Activated T-cell treated with anti-CD3 and anti-CD28 coated beads, Interleukin-2, amount 50 U/mL, for 72 hours (primary cell): ENCODE measurements around the gene CERS3. TPM values are rescaled to one million over a fixed set of nuclear protein-coding genes. Genes with fewer than 3 reads are reported as not detected.

Experiments used
- ATAC-seq, 2 donors: fragments of 150-1000 bp; cut with Tn5 transposase; replicated peaks in 1 of 2; 2 replicates each; pipeline ENCODE4 v1.10.0; 2021; ENCODE audit warnings: moderate library complexity in 2 of 2, mild to moderate bottlenecking in 1 of 2
- DNase-seq, 2 donors: peaks; one replicate each; pipeline ENCODE4 v3.0.0; 2021 to 2022; ENCODE audit warnings: mixed read lengths in 1 of 2
- H3K27ac Mint-ChIP-seq: one replicate; pipeline ENCODE4 v1.8.0; 2022; ENCODE audit warnings: mild to moderate bottlenecking, moderate library complexity, mixed read lengths
- H3K27me3 Mint-ChIP-seq: one replicate; pipeline ENCODE4 v1.8.0; 2022; ENCODE audit warnings: low read depth, mixed read lengths
- H3K36me3 Mint-ChIP-seq, 2 donors: one replicate each; pipeline ENCODE4 v1.8.0; 2022; ENCODE audit warnings: mixed read lengths in 2 of 2, mild to moderate bottlenecking in 1 of 2; ENCODE audit not compliant: insufficient read depth in 2 of 2
- H3K4me1 Mint-ChIP-seq: one replicate; pipeline ENCODE4 v1.8.0; 2022; ENCODE audit warnings: low read depth, mixed read lengths
- H3K4me3 Mint-ChIP-seq, 2 donors: one replicate each; pipeline ENCODE4 v1.8.0; 2022; ENCODE audit warnings: mild to moderate bottlenecking in 2 of 2, mixed read lengths in 2 of 2, moderate library complexity in 2 of 2
- H3K9me3 Mint-ChIP-seq, 2 donors: one replicate each; pipeline ENCODE4 v1.8.0; 2022; ENCODE audit warnings: mixed read lengths in 2 of 2
- total RNA-seq, 2 donors: library from RNA; stranded (reverse); gene quantifications; one replicate each; pipeline ENCODE4 v1.2.3, GENCODE V29; 2022

The CERS3 gene
- total RNA-seq, 2 donors from 2014 or later = 0.22 to 2.2 TPM

GRCh38 chr15:100385300-100386050 is 143.3 kb downstream of the CERS3 start:
- Mint-ChIP-seq H3K4me1 (no peaks in the 10 kb centered on the region), H3K4me3 (no peak overlapping the region), H3K9me3 (peaks cover 2 to 11% of the 10 kb centered on the region in 2 donors), H3K27me3 (no peaks in the 10 kb centered on the region), H3K27ac (no peak overlapping the region), H3K36me3 (peaks cover 5 to 8% of the 10 kb centered on the region in 2 donors)
- ATAC-seq (no peak), DNase-seq (no peak)

- Mint-ChIP-seq H3K27me3 (no peaks in the 10 kb centered on the region), H3K36me3 (peaks cover 5 to 8% of the 10 kb centered on the region in 2 donors), H3K9me3 (peaks cover 2 to 11% of the 10 kb centered on the region in 2 donors), H3K4me3 (no peak overlapping the region), H3K4me1 (no peaks in the 10 kb centered on the region), H3K27ac (no peak overlapping the region)
- DNase-seq (no peak), ATAC-seq (peak in 1 of 2 donors; percentile 20)
Measured at GRCh38 chr15:100384108-100384410, 144.7 kb downstream of the CERS3 start.

- no peaks in the 10 kb centered on the region for H3K4me1 Mint-ChIP-seq
- H3K27ac Mint-ChIP-seq = no peak overlapping the region
- H3K4me3 Mint-ChIP-seq = no peak overlapping the region
- H3K9me3 Mint-ChIP-seq = peaks cover 2 to 9% of the 10 kb centered on the region in 2 donors
- ATAC-seq = peak in 1 of 2 donors; percentile 24
- DNase-seq = peak in 1 of 2 donors; percentile 34
- no peaks in the 10 kb centered on the region for H3K27me3 Mint-ChIP-seq
- H3K36me3 Mint-ChIP-seq = peaks cover 5 to 8% of the 10 kb centered on the region in 2 donors
Measured at GRCh38 chr15:100383302-100384107, 145.2 kb downstream of the CERS3 start.

- DNase-seq (no peak), ATAC-seq (no peak)
- H3K27ac Mint-ChIP-seq = no peak overlapping the region
- peaks cover 5% of the 10 kb centered on the region for H3K4me1 Mint-ChIP-seq
- H3K9me3 Mint-ChIP-seq = peaks cover 0 to 6% of the 10 kb centered on the region in 2 donors
- H3K27me3 Mint-ChIP-seq = peaks cover 43% of the 10 kb centered on the region
- H3K36me3 Mint-ChIP-seq = peaks cover 1 to 9% of the 10 kb centered on the region in 2 donors
- H3K4me3 Mint-ChIP-seq = peak overlapping the region; percentile 57 to 73
Measured at GRCh38 chr15:100373942-100374341, 154.8 kb downstream of the CERS3 start.

GRCh38 chr15:100373120-100373896 is 155.4 kb downstream of the CERS3 start:
- H3K9me3 Mint-ChIP-seq = peaks cover 0 to 6% of the 10 kb centered on the region in 2 donors
- DNase-seq (no peak), ATAC-seq (peak; percentile 45 to 50)
- peak overlapping the region in 1 of 2 donors; percentile 58 for H3K4me3 Mint-ChIP-seq
- peaks cover 43% of the 10 kb centered on the region for H3K27me3 Mint-ChIP-seq
- no peak overlapping the region for H3K27ac Mint-ChIP-seq
- H3K36me3 Mint-ChIP-seq = peaks cover 1 to 9% of the 10 kb centered on the region in 2 donors
- peaks cover 5% of the 10 kb centered on the region for H3K4me1 Mint-ChIP-seq

- Mint-ChIP-seq H3K36me3 (peaks cover 1 to 9% of the 10 kb centered on the region in 2 donors), H3K9me3 (peaks cover 0 to 6% of the 10 kb centered on the region in 2 donors), H3K4me1 (peaks cover 5% of the 10 kb centered on the region), H3K27me3 (peaks cover 43% of the 10 kb centered on the region), H3K27ac (no peak overlapping the region), H3K4me3 (peak overlapping the region; percentile 9 to 58)
- DNase-seq (no peak), ATAC-seq (peak in 1 of 2 donors; percentile 13)
Measured at GRCh38 chr15:100372739-100373119, 156.0 kb downstream of the CERS3 start.

- H3K9me3 Mint-ChIP-seq = no peaks in the 10 kb centered on the region
- no peak overlapping the region for H3K4me3 Mint-ChIP-seq
- H3K27ac Mint-ChIP-seq = no peak overlapping the region
- H3K27me3 Mint-ChIP-seq = peaks cover 24% of the 10 kb centered on the region
- H3K36me3 Mint-ChIP-seq = peaks cover 0 to 4% of the 10 kb centered on the region in 2 donors
- no peak for ATAC-seq
- DNase-seq = no peak
- H3K4me1 Mint-ChIP-seq = peaks cover 9% of the 10 kb centered on the region
Measured at GRCh38 chr15:100355342-100355741, 173.4 kb downstream of the CERS3 start.

- no peak for DNase-seq
- no peaks in the 10 kb centered on the region for H3K9me3 Mint-ChIP-seq
- peaks cover 12% of the 10 kb centered on the region for H3K27me3 Mint-ChIP-seq
- ATAC-seq = no peak
- H3K4me3 Mint-ChIP-seq = no peak overlapping the region
- peaks cover 21% of the 10 kb centered on the region for H3K4me1 Mint-ChIP-seq
- peaks cover 0 to 4% of the 10 kb centered on the region in 2 donors for H3K36me3 Mint-ChIP-seq
- H3K27ac Mint-ChIP-seq = no peak overlapping the region
Measured at GRCh38 chr15:100353449-100353848, 175.3 kb downstream of the CERS3 start.

GRCh38 chr15:100350434-100351226 is 178.1 kb downstream of the CERS3 start:
- H3K4me1 Mint-ChIP-seq = peaks cover 21% of the 10 kb centered on the region
- peak overlapping the region; percentile 84 for H3K27ac Mint-ChIP-seq
- peak; percentile 43 to 48 for ATAC-seq

More at GRCh38 chr15:100350434-100351226, 178.1 kb downstream of the CERS3 start:
- no peaks in the 10 kb centered on the region for H3K9me3 Mint-ChIP-seq
- peaks cover 3% of the 10 kb centered on the region for H3K27me3 Mint-ChIP-seq
- DNase-seq = no peak
- H3K4me3 Mint-ChIP-seq = peak overlapping the region; percentile 89 to 91
- H3K36me3 Mint-ChIP-seq = peaks cover 0 to 2% of the 10 kb centered on the region in 2 donors

Other genes starting within 250 kb of the CERS3 start
- gene ADAMTS17, start 187.0 kb downstream of the CERS3 start, total RNA-seq = 1 to 10 TPM; 2.4 to 2.6 TPM
- 10 to 100 TPM; 41.6 to 51.2 TPM for gene LINS1, start 73.2 kb upstream of the CERS3 start, total RNA-seq
- 10 to 100 TPM; 35.7 TPM for gene ASB7, start 73.6 kb upstream of the CERS3 start, total RNA-seq